Effector memory CD4-positive, alpha-beta T cell (primary cell): ENCODE data around the gene ABHD16A.
"Not testable (repeated sequence)": the region's sequence is repeated elsewhere in the genome, so short reads cannot be mapped to it uniquely, and the experiment has no call there.

Experiments
- DNase-seq, 3 donors: peaks; one replicate each; pipeline ENCODE4 v3.0.0-alpha.2; 2020
- H3K27ac ChIP-seq: 2 replicates; pipeline ENCODE4 v1.7.0; 2013; ENCODE audit warnings: mild to moderate bottlenecking, low read length, moderate library complexity; ENCODE audit not compliant: insufficient read depth, poor library complexity, severe bottlenecking
- H3K27me3 ChIP-seq: replicated peaks from 2 replicates; pipeline ENCODE4 v1.7.0; 2013; ENCODE audit warnings: mild to moderate bottlenecking, low read length; ENCODE audit not compliant: insufficient read depth, control insufficient read depth, poor library complexity, severe bottlenecking
- H3K36me3 ChIP-seq: 2 replicates; pipeline ENCODE4 v1.7.0; 2013; ENCODE audit warnings: mild to moderate bottlenecking, low read length, moderate library complexity; ENCODE audit not compliant: control insufficient read depth, insufficient read depth
- H3K4me1 ChIP-seq: 2 replicates; pipeline ENCODE4 v1.7.0; 2013; ENCODE audit warnings: low read length, mild to moderate bottlenecking; ENCODE audit not compliant: control insufficient read depth, insufficient read depth, poor library complexity, severe bottlenecking
- H3K4me3 ChIP-seq: 2 replicates; pipeline ENCODE4 v1.7.0; 2013; ENCODE audit warnings: low read length, low read depth, mild to moderate bottlenecking; ENCODE audit not compliant: insufficient read depth, poor library complexity, severe bottlenecking
- H3K9me3 ChIP-seq: 2 replicates; pipeline ENCODE4 v1.7.0; 2013; ENCODE audit warnings: mild to moderate bottlenecking, low read length, moderate library complexity; ENCODE audit not compliant: control insufficient read depth

ABHD16A gene

DNA sequence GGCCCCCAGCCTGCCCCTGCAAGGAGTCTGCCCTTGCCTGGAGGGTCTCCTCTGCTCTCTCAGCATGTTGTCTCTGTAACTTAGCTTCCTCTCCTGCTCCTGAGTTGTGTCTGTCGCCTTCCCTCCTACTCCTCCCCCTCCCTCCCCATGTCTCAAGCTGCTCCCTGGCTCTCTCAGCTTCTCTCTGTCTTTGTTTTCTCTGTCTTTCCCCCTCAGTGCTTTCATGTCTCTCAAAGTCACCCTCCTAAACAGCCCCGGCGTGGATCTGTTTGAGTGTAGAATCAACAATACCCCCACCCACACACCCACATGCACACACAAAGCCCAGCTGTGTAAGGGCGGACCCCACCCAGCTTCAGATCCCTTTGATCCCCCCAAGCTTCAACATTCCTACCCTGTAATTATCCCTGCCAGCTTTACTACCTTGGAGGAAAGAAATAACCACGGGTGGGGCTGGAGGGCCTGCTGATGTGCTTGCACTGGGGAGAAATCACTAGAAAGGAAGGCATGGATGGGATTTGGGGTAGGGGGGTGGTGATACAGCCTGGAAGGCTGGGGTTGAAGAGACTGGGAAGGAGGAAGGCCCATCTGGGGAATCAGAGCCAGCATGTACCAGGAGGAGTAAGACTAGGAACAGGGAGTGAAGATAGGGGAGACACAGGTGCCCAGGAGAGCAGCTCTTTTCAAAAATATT is 11.0 kb upstream of the ABHD16A start:
- Histone ChIP-seq H3K9me3 (no peaks in the 10 kb centered on the region), H3K27me3 (no peaks in the 10 kb centered on the region), H3K4me3 (no peak overlapping the region), H3K36me3 (no peaks in the 10 kb centered on the region), H3K4me1 (peaks cover 3% of the 10 kb centered on the region), H3K27ac (no peak overlapping the region)
- no peak for DNase-seq

DNA sequence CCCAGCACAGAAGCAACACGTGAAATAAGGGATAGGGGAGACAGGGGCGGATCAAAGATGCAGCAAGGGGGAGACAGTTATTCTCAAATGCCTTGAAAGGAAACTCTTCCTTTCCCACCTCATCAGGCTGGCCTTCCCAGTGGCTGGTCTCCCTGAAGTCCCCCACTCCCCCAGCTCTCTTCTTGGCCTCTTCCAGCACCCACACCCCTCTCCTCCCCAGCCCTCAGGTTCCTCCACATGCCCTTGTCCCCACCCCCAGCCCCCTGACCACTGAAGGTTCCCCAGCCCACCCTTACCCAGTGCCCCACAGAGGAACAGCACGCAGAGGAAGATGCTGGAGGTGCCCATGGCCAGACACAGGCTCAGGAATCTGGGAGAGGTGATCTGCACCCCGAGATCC is 10.3 kb upstream of the ABHD16A start:
- Histone ChIP-seq H3K36me3 (no peaks in the 10 kb centered on the region), H3K4me1 (peaks cover 3% of the 10 kb centered on the region), H3K4me3 (no peak overlapping the region), H3K27ac (no peak overlapping the region), H3K27me3 (no peaks in the 10 kb centered on the region), H3K9me3 (no peaks in the 10 kb centered on the region)
- DNase-seq = no peak

DNA sequence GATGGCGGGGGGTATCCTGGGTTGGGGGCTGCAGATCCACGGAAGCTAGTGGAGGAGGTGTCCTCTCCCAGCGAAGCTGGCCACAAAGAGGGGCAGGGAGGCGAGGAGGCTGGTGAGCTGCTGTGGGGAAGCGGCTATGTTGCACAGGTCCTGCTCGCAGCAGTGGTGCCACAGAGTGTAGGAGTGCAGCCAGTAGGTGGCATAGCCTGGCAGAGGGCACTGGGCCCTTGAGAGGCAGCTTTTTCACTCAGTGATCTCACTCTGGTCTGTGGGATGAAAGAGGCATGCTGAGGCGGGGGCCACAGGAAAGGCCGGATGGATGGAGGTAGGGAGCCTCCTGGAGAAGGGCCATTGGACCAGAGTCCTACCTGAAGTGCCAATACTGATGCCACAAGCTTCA is 9.2 kb upstream of the ABHD16A start:
- Histone ChIP-seq H3K36me3 (no peaks in the 10 kb centered on the region), H3K4me3 (no peak overlapping the region), H3K9me3 (no peaks in the 10 kb centered on the region), H3K4me1 (peaks cover 3% of the 10 kb centered on the region), H3K27ac (no peak overlapping the region), H3K27me3 (no peaks in the 10 kb centered on the region)
- DNase-seq = no peak

DNA sequence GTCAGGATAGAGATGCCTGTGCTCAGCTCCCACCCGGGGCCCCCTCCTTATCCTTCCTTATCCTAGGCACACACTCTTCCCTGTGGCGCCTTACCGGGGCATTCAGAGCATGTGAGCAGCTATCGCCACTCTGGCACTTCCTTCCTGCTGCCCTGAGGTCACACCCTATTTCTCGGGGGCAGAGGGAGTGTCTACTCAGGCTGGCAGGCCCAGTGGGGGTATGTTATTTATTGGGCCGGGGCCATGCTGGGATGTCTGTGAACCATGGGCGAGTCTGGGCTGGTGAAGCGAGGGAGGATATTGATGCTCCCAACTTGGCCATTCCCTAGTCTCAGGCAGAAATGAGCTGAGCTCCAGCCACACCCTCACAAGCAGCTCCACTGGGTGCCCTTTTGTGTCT is 8.1 kb upstream of the ABHD16A start:
- no peaks in the 10 kb centered on the region for H3K9me3 ChIP-seq
- no peaks in the 10 kb centered on the region for H3K36me3 ChIP-seq
- no peaks in the 10 kb centered on the region for H3K27me3 ChIP-seq
- H3K27ac ChIP-seq = no peak overlapping the region
- no peak for DNase-seq
- no peak overlapping the region for H3K4me3 ChIP-seq
- peaks cover 3% of the 10 kb centered on the region for H3K4me1 ChIP-seq

DNA sequence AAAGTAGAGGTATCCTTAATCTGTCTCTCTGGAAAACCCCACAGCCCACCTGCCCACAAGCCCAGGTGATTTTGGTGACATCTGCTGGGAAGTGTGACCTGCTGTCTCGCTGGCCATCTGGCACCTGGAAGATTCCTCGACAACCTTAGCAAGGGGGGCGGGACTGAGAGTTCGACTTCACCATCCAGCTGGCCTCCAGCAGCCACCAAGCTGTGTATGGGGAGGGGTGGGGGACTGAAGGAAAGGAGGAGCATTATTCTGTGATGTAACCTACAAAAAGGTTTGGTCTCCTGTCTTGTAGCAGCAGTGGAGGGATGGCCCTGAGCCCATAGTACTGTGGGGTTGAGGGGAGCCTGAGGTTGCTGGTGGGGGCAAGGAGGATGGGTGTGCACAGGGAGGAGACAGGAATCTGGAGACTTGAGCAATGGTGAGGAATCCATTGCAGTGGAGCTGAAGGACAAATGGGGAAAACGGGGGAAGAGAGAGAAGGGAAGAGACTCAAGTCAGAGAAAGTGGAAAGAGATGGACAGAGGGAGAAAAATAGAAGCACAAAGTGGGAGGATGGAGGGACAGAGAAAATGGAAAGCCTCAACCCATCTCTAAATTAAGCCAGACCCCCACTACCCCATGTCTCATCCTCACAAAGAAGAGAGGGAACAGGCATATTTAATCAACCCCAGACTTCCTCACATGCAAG is 7.5 kb upstream of the ABHD16A start:
- no peaks in the 10 kb centered on the region for H3K27me3 ChIP-seq
- DNase-seq = no peak
- peaks cover 3% of the 10 kb centered on the region for H3K4me1 ChIP-seq
- H3K27ac ChIP-seq = no peak overlapping the region
- no peak overlapping the region for H3K4me3 ChIP-seq
- no peaks in the 10 kb centered on the region for H3K36me3 ChIP-seq
- H3K9me3 ChIP-seq = no peaks in the 10 kb centered on the region

DNA sequence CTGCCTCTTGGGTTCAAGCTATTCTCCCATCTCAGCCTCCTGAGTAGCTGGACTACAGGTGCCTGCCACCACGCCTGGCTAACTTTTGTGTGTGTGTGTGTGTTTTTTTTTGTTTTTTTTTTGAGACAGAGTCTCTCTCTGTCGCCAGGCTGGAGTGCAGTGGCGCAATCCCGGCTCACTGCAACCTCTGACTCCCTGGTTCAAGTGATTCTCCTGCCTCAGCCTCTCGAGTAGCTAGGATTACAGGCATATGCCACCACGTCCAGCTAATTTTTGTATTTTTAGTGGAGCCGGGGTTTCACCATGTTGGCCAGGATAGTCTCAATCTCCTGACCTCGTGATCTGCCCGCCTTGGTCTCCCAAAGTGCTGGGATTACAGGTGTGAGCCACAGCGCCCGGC is 6.0 kb upstream of the ABHD16A start:
- not testable (repeated sequence) for H3K9me3 ChIP-seq, H3K27me3 ChIP-seq, H3K36me3 ChIP-seq, H3K27ac ChIP-seq, H3K4me3 ChIP-seq, DNase-seq, H3K4me1 ChIP-seq

DNA sequence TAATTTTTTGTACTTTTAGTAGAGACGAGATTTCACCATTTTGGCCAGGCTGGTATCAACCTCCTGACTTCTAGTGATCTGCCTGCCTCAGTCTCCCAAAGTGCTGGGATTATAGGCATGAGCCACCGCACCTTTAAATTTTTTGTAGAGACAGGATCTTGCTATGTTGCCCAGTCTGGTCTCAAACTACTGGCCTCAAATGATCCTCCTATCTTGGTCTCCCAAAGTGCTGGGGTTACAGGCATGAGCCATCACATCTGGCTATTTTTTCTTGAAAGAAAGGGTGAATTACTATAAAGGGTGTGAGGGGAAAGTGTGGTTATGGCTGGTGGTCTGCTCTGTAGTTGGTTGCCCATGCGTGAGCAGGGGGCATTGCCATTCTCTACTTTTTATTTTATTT is 5.1 kb upstream of the ABHD16A start:
- no peaks in the 10 kb centered on the region for H3K27me3 ChIP-seq
- no peaks in the 10 kb centered on the region for H3K9me3 ChIP-seq
- H3K27ac ChIP-seq = no peak overlapping the region
- DNase-seq = no peak
- no peak overlapping the region for H3K4me3 ChIP-seq
- peaks cover 3% of the 10 kb centered on the region for H3K4me1 ChIP-seq
- H3K36me3 ChIP-seq = no peaks in the 10 kb centered on the region

DNA sequence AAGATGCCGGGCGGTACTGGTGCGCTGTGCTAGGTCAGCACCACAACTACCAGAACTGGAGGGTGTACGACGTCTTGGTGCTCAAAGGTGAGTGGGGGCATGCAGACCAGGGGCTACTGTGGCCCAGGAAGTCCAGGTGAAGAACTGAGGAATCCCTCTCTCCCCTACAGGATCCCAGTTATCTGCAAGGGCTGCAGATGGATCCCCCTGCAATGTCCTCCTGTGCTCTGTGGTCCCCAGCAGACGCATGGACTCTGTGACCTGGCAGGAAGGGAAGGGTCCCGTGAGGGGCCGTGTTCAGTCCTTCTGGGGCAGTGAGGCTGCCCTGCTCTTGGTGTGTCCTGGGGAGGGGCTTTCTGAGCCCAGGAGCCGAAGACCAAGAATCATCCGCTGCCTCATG is 4.6 kb upstream of the ABHD16A start:
- H3K9me3 ChIP-seq = no peaks in the 10 kb centered on the region
- H3K36me3 ChIP-seq = no peaks in the 10 kb centered on the region
- no peaks in the 10 kb centered on the region for H3K27me3 ChIP-seq
- peaks cover 3% of the 10 kb centered on the region for H3K4me1 ChIP-seq
- no peak for DNase-seq
- H3K4me3 ChIP-seq = no peak overlapping the region
- no peak overlapping the region for H3K27ac ChIP-seq

DNA sequence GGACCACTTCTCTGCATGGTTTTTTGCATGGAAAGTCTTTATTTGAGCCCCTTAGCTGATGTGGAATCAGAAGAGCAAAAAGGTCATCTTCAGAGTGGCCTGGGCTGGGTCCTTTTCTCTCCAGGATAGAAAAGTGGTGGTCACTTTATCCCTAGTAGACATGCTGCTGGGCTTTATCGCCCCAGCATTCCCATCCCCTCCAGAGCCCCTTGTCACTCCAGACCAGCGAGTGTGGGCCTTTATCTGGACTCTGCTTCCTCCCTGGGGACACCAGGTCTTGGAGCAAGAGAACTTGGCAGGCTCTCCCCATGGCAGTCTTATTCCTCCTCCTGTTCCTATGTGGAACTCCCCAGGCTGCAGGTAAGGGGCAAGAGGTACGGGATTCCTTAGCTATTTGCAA is 3.5 kb upstream of the ABHD16A start, which contains the start of gene LY6G6F:
Gene LY6G6F (plus strand): TSS at position 268 of the 400 bp plus-strand sequence. CDS start 41 bp downstream, at position 309.
- no peaks in the 10 kb centered on the region for H3K27me3 ChIP-seq
- no peaks in the 10 kb centered on the region for H3K9me3 ChIP-seq
- peaks cover 12% of the 10 kb centered on the region for H3K4me1 ChIP-seq
- DNase-seq = no peak
- no peak within 1 kb of the TSS for H3K4me3 ChIP-seq
- no peaks in the 10 kb centered on the region for H3K36me3 ChIP-seq
- H3K27ac ChIP-seq = no peak within 1 kb of the TSS

DNA sequence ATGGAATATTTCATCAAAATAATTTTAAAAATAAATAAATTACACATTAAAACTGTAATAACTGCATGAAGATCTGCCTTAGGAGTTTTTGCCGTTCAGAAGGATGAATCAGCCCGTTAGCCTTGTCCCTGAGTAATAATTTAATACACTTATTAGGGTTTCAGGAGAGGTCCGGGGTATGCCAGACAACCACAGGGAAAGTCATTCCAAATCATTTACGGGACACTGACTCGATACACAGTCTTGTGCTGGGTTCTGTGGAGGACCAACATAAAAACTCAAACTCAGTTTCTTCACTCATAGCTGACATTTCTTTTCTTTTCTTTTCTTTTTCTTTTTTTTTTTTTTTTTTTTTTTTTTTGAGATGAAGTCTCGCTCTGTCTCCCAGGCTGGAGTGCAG is 2.8 kb upstream of the ABHD16A start:
- Histone ChIP-seq H3K27ac (no peak overlapping the region), H3K27me3 (no peaks in the 10 kb centered on the region), H3K36me3 (no peaks in the 10 kb centered on the region), H3K4me1 (peaks cover 15% of the 10 kb centered on the region), H3K9me3 (no peaks in the 10 kb centered on the region), H3K4me3 (no peak overlapping the region)
- no peak for DNase-seq
